Activated naive CD8-positive, alpha-beta T cell treated with anti-CD3 and anti-CD28 coated beads, Interleukin-2, amount 10 ng/mL, durations not matched to agents 7 days and 5 days (primary cell): ENCODE data around the gene ZMIZ1. TPM values are rescaled to one million over a fixed set of nuclear protein-coding genes. Genes with fewer than 3 reads are reported as not detected.

Experiments used
- ATAC-seq: fragments of 150-1000 bp; cut with Tn5 transposase; one replicate; pipeline ENCODE4 v1.10.0; 2021; ENCODE audit warnings: low read depth, moderate library complexity
- POLR2A ChIA-PET: fragments of 350-600 bp; sonication (Branson Sonifier 250); formaldehyde crosslinking; loops from one replicate; lab custom pipeline; 2021; ENCODE audit warnings: antibody characterized with exemption; lab: Charles Lee
- DNase-seq: peaks from one replicate; pipeline ENCODE4 v3.0.0; 2021
- H3K27ac Mint-ChIP-seq: one replicate; pipeline ENCODE4 v1.8.0; 2022; ENCODE audit warnings: mild to moderate bottlenecking, mixed read lengths
- H3K27me3 Mint-ChIP-seq: one replicate; pipeline ENCODE4 v1.8.0; 2022; ENCODE audit warnings: mild to moderate bottlenecking, moderate library complexity, mixed read lengths
- H3K36me3 Mint-ChIP-seq: one replicate; pipeline ENCODE4 v1.8.0; 2021; ENCODE audit warnings: mild to moderate bottlenecking, mixed read lengths
- H3K4me1 Mint-ChIP-seq: one replicate; pipeline ENCODE4 v1.8.0; 2021; ENCODE audit warnings: mixed read lengths
- H3K4me3 Mint-ChIP-seq: one replicate; pipeline ENCODE4 v1.8.0; 2022; ENCODE audit warnings: mild to moderate bottlenecking, moderate library complexity, mixed read lengths
- H3K9me3 Mint-ChIP-seq: one replicate; pipeline ENCODE4 v1.8.0; 2021; ENCODE audit warnings: mixed read lengths
- total RNA-seq, 2 experiments: library from RNA; stranded (reverse); gene quantifications; one replicate each; pipeline ENCODE4 v1.2.3, GENCODE V29; 2021

The ZMIZ1 gene
- total RNA-seq, 2 experiments from 2014 or later: 28.8 to 29.3 TPM

GRCh38 chr10:79221110-79222051, 152.6 kb downstream of the ZMIZ1 start:
- H3K4me1 Mint-ChIP-seq: no peaks in the 10 kb centered on the region
- ATAC-seq: no peak
- DNase-seq: no peak
- H3K9me3 Mint-ChIP-seq: no peaks in the 10 kb centered on the region
- H3K36me3 Mint-ChIP-seq: no peaks in the 10 kb centered on the region
- H3K27ac Mint-ChIP-seq: no peak overlapping the region
- H3K27me3 Mint-ChIP-seq: no peaks in the 10 kb centered on the region
- no peak overlapping the region for H3K4me3 Mint-ChIP-seq
- POLR2A ChIA-PET: interaction anchor here (1.5 kb wide), 1 partner anchor 19 kb away, joined by 5 read pairs; no protein-coding TSS in a partner anchor

DNA sequence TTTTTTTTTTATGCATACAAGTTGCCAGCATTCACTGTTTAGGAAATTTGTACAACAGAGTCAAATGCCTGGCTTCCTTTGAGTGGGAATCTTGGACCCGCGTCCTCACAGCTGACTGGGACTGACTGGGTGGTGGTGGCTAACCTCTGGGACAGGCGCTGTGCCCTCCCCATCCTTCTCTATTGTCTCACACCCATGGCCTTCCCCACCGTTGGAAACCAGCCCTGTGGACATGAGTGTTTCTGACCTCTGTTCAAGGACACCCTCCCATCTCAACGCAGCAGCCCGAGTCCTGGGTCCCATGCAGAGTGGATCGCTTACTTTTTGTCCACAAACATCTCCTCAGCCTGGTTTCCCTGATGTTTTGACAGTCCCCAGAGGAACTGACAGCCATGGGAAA, 153.4 kb downstream of the ZMIZ1 start:
- H3K9me3 Mint-ChIP-seq: no peaks in the 10 kb centered on the region
- POLR2A ChIA-PET: no interaction called here

DNA sequence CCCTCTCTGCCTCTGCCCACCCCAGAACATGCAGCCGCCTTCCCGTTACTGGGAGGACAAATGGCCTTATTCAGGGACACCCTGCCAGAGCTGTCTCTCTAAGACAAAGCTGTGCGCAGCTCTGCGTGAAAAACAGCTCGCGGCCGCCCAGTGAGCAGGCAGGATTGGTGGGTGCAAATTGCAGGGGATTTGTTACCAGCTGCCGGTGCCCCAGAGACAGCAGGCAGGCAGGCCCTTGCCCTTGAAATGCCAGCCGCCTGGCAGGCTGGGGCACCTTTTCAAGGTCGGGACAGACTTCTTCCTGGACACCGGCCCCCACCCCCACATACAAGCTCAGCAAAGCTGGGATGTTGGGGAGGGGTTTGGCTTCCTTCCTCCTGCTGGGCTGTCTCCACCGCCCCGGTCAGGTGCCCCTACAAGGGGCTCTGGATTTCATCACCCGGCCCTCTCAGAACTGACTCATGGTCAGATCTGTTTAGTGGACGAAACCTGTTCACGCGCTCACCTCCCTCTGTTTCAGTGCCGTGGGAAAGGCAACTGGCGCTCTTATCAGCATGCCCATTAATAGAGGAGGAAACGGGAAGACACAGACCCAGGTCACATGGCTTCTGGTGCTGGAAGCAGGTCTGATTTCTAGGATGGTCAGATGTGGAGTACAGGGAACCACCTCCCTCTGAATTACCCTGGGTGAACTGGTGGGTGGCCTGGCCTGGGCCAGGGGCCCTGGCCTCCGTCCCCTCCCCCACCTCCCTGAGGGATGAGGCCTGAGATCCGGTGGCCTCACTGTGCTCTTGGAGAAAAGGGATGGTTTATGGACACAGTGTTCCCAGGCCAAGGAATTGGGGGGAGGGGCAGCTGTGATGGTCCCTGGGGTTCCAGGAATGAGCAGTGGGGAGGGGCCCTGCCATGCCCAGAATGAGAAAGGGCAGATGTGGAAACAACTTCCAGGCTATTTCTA, 154.6 kb downstream of the ZMIZ1 start:
- POLR2A ChIA-PET: no interaction called here
- H3K27ac Mint-ChIP-seq: no peak overlapping the region
- no peaks in the 10 kb centered on the region for H3K27me3 Mint-ChIP-seq
- H3K36me3 Mint-ChIP-seq: no peaks in the 10 kb centered on the region
- no peaks in the 10 kb centered on the region for H3K4me1 Mint-ChIP-seq
- no peak for DNase-seq
- no peak for ATAC-seq
- H3K4me3 Mint-ChIP-seq: no peak overlapping the region
- H3K9me3 Mint-ChIP-seq: no peaks in the 10 kb centered on the region

More for the DNA sequence above, 153.4 kb downstream of the ZMIZ1 start:
- Mint-ChIP-seq H3K4me1 (no peaks in the 10 kb centered on the region), H3K27me3 (no peaks in the 10 kb centered on the region), H3K27ac (no peak overlapping the region), H3K4me3 (no peak overlapping the region), H3K36me3 (no peaks in the 10 kb centered on the region)
- no peak for ATAC-seq
- no peak for DNase-seq

DNA sequence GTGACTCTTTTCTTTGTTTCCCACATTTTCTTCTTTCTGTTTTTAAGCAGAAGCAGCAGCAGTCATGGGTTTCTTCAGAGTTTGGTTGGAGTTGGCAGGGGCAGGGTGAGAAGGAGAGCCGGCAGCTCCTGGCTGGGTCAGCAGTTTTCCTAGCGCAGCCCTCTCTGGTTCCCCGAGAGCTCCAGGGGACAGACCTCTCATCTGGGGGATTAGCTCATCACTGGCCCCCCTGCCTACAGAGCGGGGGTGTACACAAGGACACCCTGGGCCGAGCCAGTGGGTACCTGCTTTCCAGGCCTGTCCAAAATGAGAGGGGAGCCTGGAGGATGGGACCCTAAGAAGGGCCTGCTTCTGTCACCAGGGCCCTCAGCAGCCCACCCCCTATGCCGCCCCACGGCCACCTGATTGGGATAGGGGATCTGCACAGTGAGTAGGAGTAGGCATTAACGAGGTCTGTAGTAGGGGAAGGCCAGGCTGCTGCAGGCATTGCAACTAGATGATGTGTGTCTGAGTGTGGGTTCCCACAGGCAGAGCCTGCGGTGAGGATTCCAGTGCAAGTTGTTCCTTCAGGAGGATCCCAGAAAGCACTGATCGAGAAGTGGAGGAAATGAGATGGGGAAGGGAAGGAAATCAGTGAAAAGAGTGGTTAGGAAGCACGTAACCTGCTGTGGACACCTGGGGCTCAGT, 155.6 kb downstream of the ZMIZ1 start:
- ATAC-seq: no peak
- POLR2A ChIA-PET: no interaction called here

GRCh38 chr10:79224992-79225391, 156.2 kb downstream of the ZMIZ1 start:
- Mint-ChIP-seq H3K9me3 (no peaks in the 10 kb centered on the region), H3K4me1 (no peaks in the 10 kb centered on the region), H3K4me3 (no peak overlapping the region), H3K27ac (no peak overlapping the region), H3K27me3 (no peaks in the 10 kb centered on the region), H3K36me3 (no peaks in the 10 kb centered on the region)
- POLR2A ChIA-PET: no interaction called here
- ATAC-seq (no peak), DNase-seq (no peak)

More for the DNA sequence above, 155.6 kb downstream of the ZMIZ1 start:
- no peak overlapping the region for H3K4me3 Mint-ChIP-seq
- no peaks in the 10 kb centered on the region for H3K27me3 Mint-ChIP-seq
- no peak overlapping the region for H3K27ac Mint-ChIP-seq
- no peaks in the 10 kb centered on the region for H3K9me3 Mint-ChIP-seq
- no peak for DNase-seq
- no peaks in the 10 kb centered on the region for H3K36me3 Mint-ChIP-seq
- H3K4me1 Mint-ChIP-seq: no peaks in the 10 kb centered on the region

- no peaks in the 10 kb centered on the region for H3K4me1 Mint-ChIP-seq
- H3K27ac Mint-ChIP-seq: no peak overlapping the region
- POLR2A ChIA-PET: no interaction called here
- H3K36me3 Mint-ChIP-seq: no peaks in the 10 kb centered on the region
- no peak for ATAC-seq
- H3K9me3 Mint-ChIP-seq: no peaks in the 10 kb centered on the region
- no peak for DNase-seq
- no peaks in the 10 kb centered on the region for H3K27me3 Mint-ChIP-seq
- H3K4me3 Mint-ChIP-seq: no peak overlapping the region
Observed at GRCh38 chr10:79226391-79227245, 157.9 kb downstream of the ZMIZ1 start.

GRCh38 chr10:79229071-79229541, 160.3 kb downstream of the ZMIZ1 start:
- Mint-ChIP-seq H3K27me3 (no peaks in the 10 kb centered on the region), H3K27ac (no peak overlapping the region), H3K36me3 (no peaks in the 10 kb centered on the region), H3K4me1 (no peaks in the 10 kb centered on the region), H3K4me3 (no peak overlapping the region), H3K9me3 (no peaks in the 10 kb centered on the region)
- ATAC-seq: no peak
- DNase-seq: no peak
- POLR2A ChIA-PET: no interaction called here

DNA sequence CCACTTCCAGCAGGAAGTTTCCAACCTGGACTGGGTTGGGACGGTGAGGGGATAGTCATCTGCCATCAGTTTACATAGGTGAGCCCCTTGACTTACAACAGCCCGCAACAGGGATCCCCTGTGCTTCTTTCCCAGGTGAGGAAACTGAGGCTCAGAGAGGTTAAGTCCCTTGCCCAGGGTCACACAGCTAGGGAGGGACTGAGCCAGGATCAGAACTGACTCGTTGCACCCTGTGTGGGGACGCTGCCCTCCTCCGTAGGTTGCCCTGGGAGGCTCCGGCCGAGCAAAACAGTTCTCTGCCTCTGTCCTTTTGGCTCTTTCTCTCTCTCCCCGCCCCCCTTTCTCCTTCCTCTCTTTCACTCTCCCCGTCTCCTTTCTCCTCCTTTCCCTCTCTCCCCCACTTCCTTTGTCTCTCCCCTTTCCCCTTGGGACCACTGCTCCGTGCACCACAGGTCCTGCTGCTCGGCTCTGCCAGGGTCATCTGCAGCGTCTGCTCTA, 161.1 kb downstream of the ZMIZ1 start:
- H3K4me1 Mint-ChIP-seq: no peaks in the 10 kb centered on the region
- no peaks in the 10 kb centered on the region for H3K27me3 Mint-ChIP-seq
- ATAC-seq (no peak), DNase-seq (no peak)
- no peaks in the 10 kb centered on the region for H3K9me3 Mint-ChIP-seq
- H3K36me3 Mint-ChIP-seq: no peaks in the 10 kb centered on the region
- no peak overlapping the region for H3K4me3 Mint-ChIP-seq
- POLR2A ChIA-PET: no interaction called here
- no peak overlapping the region for H3K27ac Mint-ChIP-seq

DNA sequence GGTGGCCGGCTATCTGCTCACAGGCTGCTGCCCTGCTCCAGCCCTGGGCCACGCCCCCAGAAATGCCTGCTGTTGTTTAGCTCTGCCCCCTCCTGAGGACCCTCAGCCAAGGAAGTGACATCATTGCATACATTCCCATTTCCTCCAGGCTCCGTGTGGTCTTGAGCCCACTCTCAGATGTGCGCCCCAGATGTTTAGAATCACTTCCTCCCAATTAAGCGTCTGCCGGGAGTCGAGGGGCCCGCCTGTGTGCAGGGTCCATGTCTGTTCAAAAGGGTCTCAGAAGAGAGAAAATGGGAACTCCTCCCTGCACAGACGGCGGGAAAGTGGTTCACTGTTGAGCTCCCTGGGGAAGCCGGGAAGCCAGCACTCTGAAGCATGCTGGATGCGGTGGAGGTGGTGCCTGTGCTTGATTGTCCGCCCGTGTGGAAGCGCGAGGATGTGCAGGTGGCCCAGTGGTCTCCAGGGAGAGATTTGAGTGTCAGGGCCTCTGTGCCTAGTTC, 161.6 kb downstream of the ZMIZ1 start:
- DNase-seq: no peak
- no peaks in the 10 kb centered on the region for H3K4me1 Mint-ChIP-seq
- H3K9me3 Mint-ChIP-seq: no peaks in the 10 kb centered on the region
- POLR2A ChIA-PET: no interaction called here
- ATAC-seq: no peak
- no peak overlapping the region for H3K4me3 Mint-ChIP-seq
- H3K27ac Mint-ChIP-seq: no peak overlapping the region
- H3K27me3 Mint-ChIP-seq: no peaks in the 10 kb centered on the region
- H3K36me3 Mint-ChIP-seq: no peaks in the 10 kb centered on the region

GRCh38 chr10:79230850-79231249, 162.1 kb downstream of the ZMIZ1 start:
- Mint-ChIP-seq H3K9me3 (no peaks in the 10 kb centered on the region), H3K36me3 (no peaks in the 10 kb centered on the region), H3K4me1 (no peaks in the 10 kb centered on the region), H3K27me3 (no peaks in the 10 kb centered on the region), H3K27ac (no peak overlapping the region), H3K4me3 (no peak overlapping the region)
- POLR2A ChIA-PET: no interaction called here
- ATAC-seq (no peak), DNase-seq (no peak)

DNA sequence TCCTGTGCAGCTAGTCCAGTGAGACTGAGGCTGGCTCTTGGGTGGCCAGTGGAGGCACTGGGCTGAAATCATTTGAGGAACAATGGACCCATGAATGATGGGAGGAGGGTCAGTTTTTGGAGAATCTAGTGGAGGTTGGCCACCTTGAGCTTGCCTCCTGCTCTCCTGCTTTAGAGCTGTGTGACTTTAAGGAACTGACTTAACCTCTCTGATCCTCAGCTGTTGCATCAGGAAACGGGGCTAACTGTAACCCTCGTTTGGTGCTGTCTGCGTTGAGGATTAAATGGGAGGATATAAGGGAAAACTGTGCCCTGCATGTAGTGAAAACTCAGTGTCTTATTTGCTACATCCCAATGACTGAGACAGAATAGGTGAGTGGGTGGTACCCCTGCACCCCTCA, 163.1 kb downstream of the ZMIZ1 start:
- no peaks in the 10 kb centered on the region for H3K27me3 Mint-ChIP-seq
- no peak for DNase-seq
- ATAC-seq: no peak
- POLR2A ChIA-PET: no interaction called here
- H3K27ac Mint-ChIP-seq: no peak overlapping the region
- no peak overlapping the region for H3K4me3 Mint-ChIP-seq
- peaks cover 3% of the 10 kb centered on the region for H3K4me1 Mint-ChIP-seq
- H3K36me3 Mint-ChIP-seq: no peaks in the 10 kb centered on the region
- no peaks in the 10 kb centered on the region for H3K9me3 Mint-ChIP-seq

GRCh38 chr10:79232864-79233263, 164.1 kb downstream of the ZMIZ1 start:
- Mint-ChIP-seq H3K4me1 (peaks cover 6% of the 10 kb centered on the region), H3K4me3 (no peak overlapping the region), H3K36me3 (no peaks in the 10 kb centered on the region), H3K27me3 (no peaks in the 10 kb centered on the region), H3K27ac (no peak overlapping the region), H3K9me3 (no peaks in the 10 kb centered on the region)
- POLR2A ChIA-PET: no interaction called here
- DNase-seq (no peak), ATAC-seq (no peak)
